Glomerular visceral epithelial cell (primary cell): Measurements from ENCODE around the gene TEAD1.

ENCODE experiments used
- DNase-seq: peaks from one replicate; pipeline ENCODE4 v3.0.0-alpha.2; 2016; ENCODE audit errors: extremely low spot score

The TEAD1 gene

DNA sequence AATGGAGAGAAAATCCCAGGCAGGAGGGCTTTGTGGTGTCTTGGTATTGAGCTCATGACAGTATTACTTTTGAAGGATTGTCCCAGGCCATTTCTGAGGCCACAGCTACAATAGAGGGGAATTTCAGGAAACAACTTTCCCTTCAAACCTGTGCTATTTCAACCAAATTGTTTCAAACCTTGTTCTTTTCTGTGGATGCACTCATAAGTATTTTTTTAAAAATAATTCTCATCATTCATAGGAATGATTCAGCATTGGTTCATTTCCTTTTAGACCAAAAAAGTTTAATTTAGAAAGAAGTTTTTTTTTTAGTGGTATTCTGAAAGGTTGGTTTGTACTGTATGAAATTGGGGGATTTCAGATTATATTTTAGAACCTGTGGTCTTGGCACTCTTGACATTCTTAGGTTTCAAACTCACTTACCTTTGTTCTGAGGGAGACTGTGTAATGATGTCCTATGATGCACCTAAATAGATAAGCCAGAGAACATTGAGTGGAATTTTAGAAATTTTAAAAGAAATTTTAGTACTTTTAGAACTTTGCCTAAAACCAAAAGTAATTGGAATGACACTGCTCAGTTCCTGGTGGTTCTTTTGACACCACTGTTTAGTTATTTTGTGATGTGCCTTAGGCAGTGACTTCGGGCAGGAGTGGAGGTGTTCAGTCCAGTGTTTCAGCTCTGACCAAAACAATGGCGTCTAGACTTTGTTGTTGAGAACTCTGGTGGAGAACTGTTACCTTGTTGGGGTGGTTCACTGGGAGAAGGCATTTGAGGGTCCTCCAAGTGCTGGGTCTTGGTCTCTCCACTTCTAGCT is 12.2 kb downstream of the TEAD1 start:
- DNase-seq = no peak

DNA sequence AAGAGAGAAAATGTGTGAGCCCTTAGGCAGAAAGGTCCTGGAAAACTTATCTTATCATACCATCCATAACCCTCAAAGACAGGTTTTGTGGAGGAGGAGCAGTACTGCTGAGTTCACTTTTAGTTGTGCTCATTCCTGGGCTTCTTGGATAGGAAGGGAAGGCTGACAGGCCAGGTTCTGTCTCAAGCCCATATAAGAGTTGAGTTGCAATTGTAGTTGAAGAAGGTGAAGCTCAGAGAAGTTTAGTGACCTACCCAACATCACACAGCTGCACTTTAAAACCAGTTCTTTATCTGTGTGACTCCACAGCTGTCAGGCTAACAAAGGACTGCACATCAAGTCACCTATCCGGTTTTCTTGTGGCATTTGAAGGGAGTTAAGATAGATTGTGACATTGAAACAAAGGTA is 13.0 kb downstream of the TEAD1 start:
- no peak for DNase-seq

DNA sequence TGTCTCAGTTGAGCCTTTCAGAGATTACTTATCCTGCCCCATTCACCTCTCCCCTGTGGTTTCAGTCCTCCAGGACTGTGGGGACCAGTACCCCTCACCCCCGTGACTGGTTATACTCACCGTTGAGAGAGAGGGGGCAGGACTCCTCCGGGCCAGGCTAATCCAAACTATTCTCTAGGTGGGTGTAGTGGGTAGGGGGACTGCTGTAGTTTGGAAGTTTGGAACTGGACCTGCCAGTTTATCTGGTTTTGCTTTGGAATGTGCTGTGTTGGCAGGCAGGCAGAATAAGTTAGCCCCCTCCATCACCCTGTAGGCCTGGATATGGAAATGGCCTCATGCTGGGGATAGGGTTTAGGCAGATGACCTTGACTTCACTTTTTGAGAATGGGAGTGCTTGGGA is 13.5 kb downstream of the TEAD1 start:
- DNase-seq = no peak

DNA sequence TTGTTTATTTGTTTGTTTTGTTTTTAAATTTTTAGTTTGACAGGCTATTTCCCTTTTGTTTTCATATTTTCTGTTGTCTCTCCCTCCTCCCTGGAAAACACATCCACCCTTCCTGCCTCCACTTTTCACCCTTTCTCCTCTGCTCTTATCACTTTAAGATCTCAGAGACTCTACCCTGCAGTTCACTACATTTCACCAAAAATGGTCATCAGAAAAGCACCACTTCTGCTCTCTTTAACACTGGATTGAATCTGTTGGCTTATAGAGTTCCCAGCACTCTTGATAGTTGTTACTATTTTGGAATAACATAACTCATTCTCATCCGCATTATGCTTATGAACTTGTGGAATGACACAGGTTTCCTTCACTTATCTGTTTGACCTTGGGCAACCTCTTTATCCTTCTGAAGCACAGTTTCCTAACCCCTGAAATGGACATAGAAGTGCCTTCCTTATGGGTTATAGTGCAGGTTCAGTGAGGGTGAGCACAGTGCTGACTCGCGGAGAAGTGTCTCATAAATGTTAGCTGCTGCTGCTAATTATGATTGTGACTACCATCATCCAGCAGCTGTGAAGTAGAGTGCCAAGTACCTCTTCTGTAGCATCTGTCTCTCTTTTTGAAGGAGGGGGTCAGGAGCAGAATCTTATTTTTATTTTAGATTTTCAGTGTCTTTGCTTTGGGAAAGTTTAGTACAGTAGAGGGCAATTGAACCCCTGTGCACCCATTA is 15.0 kb downstream of the TEAD1 start:
- DNase-seq = no peak

DNA sequence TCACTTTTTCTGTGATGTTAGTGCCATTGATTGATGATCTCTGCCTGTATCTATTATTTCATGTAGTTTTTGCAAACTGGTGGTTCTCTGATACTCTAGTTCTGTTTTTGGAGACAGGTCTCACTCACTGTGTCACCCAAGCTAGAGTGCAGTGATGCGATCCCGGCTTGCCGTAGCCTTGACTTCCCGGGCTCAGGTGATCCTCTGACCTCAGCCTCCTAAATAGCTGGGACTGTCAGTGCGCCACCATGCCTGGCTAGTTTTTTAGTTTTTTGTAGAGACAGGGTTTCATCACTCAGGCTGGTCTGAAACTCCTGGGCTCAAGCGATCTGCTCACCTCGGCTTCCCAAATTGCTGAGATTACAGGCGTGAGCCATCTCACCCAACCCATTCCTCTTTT is 16.4 kb downstream of the TEAD1 start:
- DNase-seq = no peak

DNA sequence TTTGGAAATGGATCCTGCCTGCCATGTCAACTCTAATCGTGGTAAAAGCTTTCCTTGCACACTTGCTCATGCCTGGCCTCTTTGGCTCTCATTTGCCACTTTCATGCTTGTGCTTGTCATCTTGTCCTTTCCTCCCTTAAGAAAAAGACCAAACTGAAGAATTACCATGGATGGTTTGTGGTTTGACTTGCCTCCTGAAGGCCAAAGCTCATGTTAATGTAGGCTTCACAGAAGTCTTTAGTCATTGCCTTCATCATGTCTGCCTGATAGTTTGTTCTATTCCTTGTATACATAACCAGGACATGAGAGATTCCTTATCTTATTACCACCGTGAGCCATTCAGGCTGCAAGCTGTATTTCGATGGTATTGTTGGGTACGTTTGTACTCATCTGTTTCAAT is 17.3 kb downstream of the TEAD1 start:
- DNase-seq = no peak

DNA sequence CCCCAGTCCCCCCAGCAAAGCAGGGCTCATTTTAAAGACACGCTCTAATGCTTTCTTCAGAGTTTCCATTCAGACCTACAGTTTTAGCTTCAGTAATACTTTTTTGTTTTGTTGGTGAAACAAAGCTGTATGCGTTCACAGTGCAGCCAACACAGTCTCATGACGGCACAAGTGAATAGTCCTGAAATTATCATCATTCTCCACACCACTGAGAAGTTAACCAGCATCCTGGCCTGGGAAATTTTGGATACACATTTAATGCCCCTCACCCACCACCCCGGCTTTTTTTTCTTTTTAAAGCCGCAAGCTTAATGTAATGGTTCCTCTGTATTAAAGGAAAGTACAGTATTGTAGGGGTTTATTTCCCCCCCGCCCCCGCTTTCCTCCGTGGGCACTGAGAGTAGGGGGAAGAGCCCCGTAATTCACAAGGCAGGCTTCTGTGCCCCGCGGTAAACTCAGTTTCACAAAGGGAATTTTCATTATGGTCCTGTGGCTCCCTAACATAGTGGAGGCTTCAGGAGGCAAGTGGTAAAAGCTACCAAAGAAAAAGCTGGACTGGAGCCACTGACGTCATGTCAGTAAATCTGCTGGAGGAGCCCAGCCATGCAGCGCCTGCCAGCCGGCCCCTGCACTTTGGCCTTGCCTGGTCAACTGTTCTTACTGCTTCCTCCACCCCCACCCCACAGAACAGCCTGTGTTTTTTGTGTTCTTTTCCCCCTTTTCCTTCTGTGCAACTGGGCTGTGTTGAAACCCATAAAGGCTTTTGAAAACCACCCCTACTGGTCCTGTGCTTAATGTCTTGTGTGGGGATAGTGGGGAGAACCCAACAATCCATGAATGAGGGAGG is 18.2 kb downstream of the TEAD1 start:
- DNase-seq = peak; percentile 87

DNA sequence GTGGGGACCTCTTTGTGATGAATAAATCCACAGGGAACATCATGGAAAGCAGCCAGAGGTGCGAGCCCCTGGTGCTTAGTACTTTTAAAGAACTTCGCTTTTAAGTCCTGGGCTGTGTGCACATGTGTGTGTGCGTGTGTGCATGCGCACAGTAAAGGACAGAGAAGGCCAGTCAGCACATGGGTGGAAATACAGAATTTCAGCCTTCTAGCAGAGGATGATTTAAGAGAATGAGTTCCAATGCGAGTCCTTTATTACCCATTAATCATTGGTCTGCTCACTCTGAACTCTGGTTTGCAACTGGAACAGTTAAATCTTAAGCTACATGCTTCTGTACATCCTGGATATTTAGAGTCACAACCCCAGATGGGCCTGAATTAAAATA is 18.9 kb downstream of the TEAD1 start:
- DNase-seq = peak; percentile 18

DNA sequence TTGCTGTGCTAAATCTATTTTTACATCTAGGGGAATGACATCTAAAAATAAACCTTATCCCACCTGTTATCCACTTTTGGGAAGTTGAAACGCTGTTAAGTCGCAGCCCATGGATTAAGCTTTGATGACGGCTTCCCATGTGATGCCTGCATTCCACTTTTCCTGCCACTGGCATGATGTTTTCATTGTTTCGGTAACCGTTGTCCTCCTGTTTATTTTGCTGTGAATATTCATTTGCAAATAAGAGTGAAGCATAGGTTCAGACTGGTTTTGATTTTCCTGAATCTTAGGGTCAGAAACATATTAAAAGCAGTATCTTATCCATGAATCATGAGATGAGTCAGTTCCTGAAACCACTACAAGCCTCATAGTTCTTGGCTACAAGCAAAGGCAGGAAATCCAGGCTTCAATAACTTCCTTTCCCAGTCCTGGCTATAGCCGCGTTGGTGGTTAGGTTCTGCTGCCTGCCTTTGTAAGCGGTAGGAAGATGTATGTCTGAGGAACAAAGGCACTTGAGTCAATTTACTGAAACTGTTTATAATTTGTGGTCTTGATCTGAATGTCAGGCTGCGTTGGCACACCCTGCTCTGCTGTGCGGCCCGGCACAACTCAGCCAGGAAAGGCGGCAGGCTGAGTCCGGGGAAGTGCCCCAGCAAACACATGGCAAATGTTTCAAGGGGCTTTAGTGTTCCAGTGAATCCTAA is 19.4 kb downstream of the TEAD1 start:
- peak; percentile 94 for DNase-seq

DNA sequence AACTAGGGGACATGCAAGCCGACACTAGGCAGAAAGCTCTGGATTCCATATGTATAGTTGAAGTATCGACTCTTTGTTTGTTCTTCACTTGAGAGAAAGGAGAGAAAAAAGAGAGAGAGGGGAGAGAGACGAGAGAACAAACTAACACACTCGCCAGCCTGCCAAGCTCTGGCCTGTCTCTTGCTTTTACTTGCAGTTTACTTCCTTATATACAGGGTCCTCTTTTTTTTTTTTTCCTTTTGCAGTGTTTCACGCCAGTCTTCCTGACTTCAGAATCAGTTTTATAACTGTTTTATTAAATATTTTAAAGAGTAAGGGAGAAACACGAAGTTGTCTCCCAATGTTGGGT is 19.9 kb downstream of the TEAD1 start:
- peak; percentile 54 for DNase-seq

DNA sequence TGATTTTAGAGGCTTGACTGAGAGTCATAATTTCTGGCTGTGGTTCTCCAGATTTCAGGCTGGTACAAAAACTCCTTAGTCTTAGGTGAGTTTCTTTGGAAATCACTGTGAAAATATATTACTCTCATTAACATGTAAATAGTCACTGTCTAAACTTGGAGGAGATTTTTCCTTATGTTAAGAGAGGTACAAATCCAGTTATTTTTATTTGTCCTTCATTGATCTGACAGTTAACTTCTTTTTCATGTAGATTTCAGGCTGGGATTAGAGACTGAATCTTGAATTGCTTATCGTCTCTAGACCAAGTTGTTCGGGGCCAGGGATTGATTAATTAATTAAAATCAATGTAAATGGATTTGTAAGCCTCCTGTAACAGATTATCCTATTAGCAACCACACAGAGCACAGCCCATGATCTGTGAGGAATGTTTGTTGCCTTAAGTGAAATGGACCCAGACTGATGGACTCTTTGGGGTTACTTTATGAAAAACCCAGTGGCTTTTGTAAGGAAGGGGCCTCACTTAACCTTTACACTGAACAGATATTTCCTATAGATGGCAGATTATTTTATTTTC is 21.1 kb downstream of the TEAD1 start:
- no peak for DNase-seq

DNA sequence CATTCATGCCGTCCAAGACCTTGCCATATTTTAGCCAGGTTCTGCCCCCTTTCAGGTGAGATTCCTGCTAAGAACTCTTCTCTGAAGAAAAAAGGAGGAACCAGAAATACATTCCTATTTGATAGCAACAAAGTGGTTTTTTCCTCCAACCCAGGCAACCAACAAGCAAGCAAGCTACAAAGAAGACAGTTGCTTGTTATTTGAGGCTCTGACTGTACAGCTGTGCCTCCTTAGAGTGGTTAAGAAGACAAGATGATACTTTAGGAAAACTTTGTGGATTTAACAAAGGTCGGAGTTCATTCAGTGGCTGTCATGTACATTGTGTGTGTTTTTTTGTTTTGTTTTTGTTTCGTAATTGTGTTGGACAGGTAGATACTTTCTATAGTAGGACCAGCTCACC is 21.7 kb downstream of the TEAD1 start:
- no peak for DNase-seq

DNA sequence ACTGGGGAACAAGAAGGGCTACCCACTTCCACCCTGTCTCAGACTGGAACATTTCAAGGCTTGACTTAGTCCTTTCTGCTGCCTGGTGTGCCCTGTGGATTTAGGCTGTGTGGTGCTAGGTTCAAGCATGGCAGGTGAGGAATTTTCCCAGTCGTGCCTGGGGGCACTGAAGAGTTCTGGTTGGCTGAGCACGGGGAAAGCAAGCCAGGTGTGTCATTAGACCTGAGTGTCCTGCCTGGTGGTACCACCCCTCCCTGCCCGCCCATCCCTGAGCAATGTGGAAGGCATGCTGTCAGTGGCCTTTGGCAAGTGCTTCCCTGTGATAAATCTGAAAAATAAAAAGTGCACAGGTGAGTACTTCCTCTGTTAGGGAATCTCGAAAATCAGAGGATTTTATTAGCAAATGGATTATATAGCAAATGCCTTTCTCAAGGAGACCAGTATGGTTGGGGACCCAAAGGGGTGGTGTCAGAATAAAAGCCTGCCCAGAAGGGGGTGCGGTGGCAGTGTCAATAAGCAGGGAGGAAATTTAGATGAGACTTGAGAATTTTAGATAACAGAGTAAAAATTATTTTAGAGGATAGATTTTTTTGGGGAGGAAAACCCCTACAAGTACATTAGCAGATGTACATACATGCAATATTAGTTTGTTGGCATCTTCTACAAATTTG is 22.8 kb downstream of the TEAD1 start:
- DNase-seq = peak; percentile 35

DNA sequence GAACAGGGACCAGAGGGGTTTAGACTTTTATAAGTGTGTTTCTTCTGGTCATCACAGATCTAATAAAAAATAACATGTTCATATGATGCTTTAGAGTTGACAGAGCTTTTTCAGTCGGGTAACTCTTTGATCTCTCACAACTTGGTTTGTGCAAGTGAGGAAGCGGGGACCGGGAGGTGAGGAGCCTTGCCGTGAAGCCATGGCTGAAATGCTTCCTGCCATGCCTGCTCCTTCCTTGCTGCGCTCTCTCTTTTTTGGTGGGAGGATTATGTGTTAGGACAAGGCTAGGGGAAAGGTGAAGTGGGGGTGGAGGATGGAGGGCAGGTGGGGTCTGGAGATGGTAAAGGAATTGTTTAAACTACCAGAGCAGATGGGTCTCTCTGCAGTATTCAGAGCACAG is 23.8 kb downstream of the TEAD1 start:
- no peak for DNase-seq

DNA sequence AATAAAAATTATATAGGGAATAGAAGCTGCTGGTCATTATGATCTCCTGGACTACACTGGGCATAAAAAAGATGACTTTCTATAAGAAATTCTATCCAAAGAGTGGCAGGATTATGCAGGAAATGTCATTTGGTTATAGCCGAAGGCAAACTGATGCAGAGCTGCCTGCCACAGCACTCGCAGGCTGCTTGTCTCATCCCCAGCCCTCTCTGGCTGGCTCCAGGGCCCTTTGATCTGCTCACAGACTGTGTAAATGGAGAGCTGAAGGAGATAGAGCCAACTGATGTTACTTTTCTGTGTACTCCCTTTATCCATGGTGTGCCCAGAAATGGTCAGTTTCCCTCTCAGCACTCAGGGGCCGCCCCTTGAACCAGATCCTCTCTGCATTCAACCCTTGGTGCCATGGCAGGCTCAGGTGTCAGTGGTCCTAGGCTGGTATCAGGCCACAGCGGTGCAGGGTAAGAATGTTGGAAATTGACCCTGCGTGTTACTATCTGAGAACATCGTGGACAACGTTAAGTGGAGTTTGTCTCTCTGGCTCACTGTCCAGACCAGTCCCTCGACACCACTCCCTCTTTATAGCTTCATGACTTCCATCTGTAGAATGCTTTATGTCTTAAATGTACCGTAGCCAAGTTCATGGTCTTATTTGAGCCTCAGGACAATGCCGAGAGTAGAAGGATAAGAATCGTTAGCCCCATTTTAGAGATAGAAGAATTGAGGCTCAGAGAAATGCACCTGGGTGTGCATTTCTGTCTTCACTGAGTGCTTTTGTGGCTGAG is 27.8 kb downstream of the TEAD1 start:
- DNase-seq = no peak

DNA sequence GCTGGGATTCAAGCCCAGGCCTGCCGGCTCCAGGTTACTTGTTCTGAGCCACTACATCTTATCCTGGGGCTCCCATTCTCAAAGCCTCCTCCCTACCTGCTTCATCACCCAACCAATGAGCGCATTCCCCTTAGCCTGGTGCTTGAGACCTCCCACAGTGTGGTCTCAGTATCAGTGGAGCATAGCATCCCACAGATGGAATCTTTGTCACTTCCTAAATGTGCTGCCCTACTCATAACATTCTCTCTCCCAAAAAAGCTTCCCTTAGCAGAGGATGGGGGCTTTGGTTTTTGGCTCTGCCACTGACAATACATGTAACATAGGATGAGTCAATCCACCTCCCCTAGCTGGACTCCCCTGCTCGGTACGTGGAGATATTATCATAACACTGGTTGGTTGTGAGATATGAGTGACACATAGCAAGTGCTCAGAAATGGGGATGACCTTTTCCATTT is 28.8 kb downstream of the TEAD1 start:
- DNase-seq = peak; percentile 36

DNA sequence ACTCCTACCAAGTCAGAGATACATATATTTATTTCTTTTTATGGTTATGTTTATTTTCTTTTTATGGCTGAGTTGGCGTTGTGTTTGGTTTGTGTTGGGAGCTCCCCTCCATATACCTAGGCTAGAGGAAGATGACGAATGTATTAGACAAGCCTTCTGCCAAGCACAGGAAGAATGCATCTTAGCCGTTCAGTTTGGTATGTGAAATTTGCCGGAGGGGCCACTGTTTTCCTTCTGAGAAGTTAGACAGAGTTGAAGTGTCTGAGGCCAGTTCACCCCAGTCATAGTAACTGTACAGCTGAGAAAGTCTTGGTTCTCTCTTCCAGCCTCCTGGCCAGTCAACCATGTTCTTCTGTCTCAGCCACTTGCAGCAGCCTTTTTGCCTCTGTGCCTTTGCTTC is 29.8 kb downstream of the TEAD1 start:
- DNase-seq = no peak

DNA sequence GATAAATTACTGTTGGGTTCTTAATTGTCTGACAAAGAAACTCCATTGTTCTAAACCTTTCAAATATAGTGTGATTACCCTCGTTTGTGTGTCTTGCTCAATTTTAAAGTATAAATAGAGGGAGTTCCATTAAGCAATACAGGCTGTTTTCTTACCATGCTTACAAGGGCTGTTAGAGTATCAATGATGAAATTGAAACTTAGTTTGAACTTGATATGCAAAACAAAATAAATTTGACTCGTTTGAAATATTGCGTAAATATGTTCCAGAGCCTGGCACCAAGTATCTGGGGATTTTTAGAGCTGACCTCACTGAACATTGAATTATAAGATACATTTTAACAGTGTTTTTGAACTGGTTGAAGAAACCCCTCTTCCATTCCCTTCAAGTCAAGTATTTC is 31.7 kb downstream of the TEAD1 start:
- no peak for DNase-seq

DNA sequence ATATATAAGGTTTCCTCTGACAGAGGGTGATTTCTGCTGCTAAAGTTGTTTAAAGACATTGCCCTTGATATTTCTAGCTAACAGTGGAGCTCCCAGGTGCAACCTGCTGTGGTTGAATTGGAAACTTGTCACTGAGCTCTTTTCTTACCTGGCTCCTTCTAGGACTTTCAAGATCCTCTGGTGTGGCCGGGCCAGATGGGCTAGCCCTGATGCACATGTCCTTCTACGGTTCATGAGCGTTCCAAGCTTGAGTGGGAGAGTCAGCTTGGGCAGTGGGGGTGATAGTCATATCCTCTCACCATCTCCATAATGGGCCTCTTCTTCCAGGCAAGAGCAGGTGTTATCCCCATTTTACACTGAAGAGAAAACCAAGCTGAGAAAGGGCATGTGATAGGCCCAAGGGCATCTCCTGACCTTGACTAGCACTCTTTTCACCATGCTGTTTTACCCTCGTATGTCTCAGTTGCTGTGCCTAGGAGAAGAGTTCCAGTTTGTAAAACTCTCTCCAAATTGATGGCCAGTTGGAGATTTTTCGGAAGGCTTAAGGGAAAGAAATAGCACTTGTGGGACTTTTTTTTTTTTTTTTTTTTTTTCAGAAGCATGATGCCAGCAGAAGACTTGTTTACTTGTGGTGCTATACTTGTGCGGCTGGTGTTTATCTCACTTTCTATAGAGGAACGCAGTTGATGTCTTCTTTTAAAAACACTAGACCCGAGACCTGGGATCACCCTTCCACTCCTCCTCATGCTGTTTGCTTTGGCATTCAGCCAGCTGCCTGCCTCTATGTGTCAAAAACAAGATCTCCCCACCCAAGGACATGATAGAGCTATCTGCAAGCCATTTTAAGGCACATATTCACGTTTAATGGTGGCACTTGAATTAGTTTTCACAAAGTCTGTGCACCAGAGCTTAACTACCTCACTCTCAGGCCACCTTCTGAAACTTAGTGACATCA is 32.6 kb downstream of the TEAD1 start:
- DNase-seq = no peak
